GM19351 (cell line): ENCODE data around the gene GSG1L.
"Not testable (repeated sequence)": the region's sequence is repeated elsewhere in the genome, so short reads cannot be mapped to it uniquely, and the experiment has no call there.

Experiments
- ATAC-seq: cut with Tn5 transposase; IDR thresholded peaks from one replicate; pipeline ENCODE4 v1.9.1; 2021; ENCODE audit warnings: mild to moderate bottlenecking, moderate library complexity; ENCODE audit not compliant: unreplicated experiment

Gene GSG1L

GRCh38 chr16:27954191-27954590, 109.3 kb downstream of the GSG1L start:
- no peak for ATAC-seq

GRCh38 chr16:27952811-27953210, 110.7 kb downstream of the GSG1L start:
- no peak for ATAC-seq

- ATAC-seq = no peak
These were observed 111.9 kb downstream of the GSG1L start for GRCh38 chr16:27951489-27952120.

GRCh38 chr16:27950206-27950887, 113.2 kb downstream of the GSG1L start:
- ATAC-seq = no peak

GRCh38 chr16:27947696-27948095, 115.8 kb downstream of the GSG1L start:
- ATAC-seq = no peak

- ATAC-seq = no peak
These were observed 118.1 kb downstream of the GSG1L start for GRCh38 chr16:27945233-27945973.

- no peak for ATAC-seq
These were observed 119.7 kb downstream of the GSG1L start for GRCh38 chr16:27943766-27944165.

GRCh38 chr16:27942071-27942470, 121.4 kb downstream of the GSG1L start:
- not testable (repeated sequence) for ATAC-seq

GRCh38 chr16:27935076-27935475, 128.4 kb downstream of the GSG1L start:
- ATAC-seq = no peak

GRCh38 chr16:27932542-27933135, 130.9 kb downstream of the GSG1L start:
- ATAC-seq = no peak

- ATAC-seq = no peak
These were observed 133.7 kb downstream of the GSG1L start for GRCh38 chr16:27929818-27930217.

GRCh38 chr16:27928542-27928941, 135.0 kb downstream of the GSG1L start:
- no peak for ATAC-seq

- no peak for ATAC-seq
These were observed 136.1 kb downstream of the GSG1L start for GRCh38 chr16:27927266-27927901.

GRCh38 chr16:27925612-27926011, 137.9 kb downstream of the GSG1L start:
- ATAC-seq = no peak

- ATAC-seq = no peak
These were observed 138.9 kb downstream of the GSG1L start for GRCh38 chr16:27924411-27925118.

- ATAC-seq = no peak
These were observed 139.8 kb downstream of the GSG1L start for GRCh38 chr16:27923751-27924150.

- ATAC-seq = no peak
These were observed 141.1 kb downstream of the GSG1L start for GRCh38 chr16:27922433-27922832.

- no peak for ATAC-seq
These were observed 142.4 kb downstream of the GSG1L start for GRCh38 chr16:27921134-27921533.

GRCh38 chr16:27920391-27920891, 143.1 kb downstream of the GSG1L start:
- ATAC-seq = no peak

GRCh38 chr16:27918755-27919154, 144.8 kb downstream of the GSG1L start:
- no peak for ATAC-seq
